Measurements from ENCODE around the gene HECW1.

GRCh38 chr7:43537765-43538403, 425.4 kb downstream of the HECW1 start:
- TF ChIP-seq CTCF (IDR thresholded peaks at IDR 0.05) (no peak), EZH2phosphoT487 (IDR thresholded peaks at IDR 0.05) (no peak), EZH2 (IDR thresholded peaks at IDR 0.05) (no peak)

Data from neural progenitor cell (in vitro differentiated cells).